Liver (tissue), 9 donors: ENCODE data around the gene WNT2B. TPM values are rescaled to one million over a fixed set of nuclear protein-coding genes. Genes with fewer than 3 reads are reported as not detected.

Source experiments
- DNase-seq: peaks from one replicate; pipeline ENCODE4 v3.0.0-alpha.2; 2017; ENCODE audit warnings: low spot score
- H3K27ac ChIP-seq, 2 donors: one replicate each; pipeline ENCODE4 v1.7.0; 2013; ENCODE audit warnings: inconsistent platforms in 2 of 2, low read length in 2 of 2, control low read depth in 1 of 2, low read depth in 1 of 2, mild to moderate bottlenecking in 1 of 2
- H3K27me3 ChIP-seq, 4 donors: one replicate each; pipeline versions ENCODE4 v1.6.1 to v1.7.0; 2013; ENCODE audit warnings: low read length in 3 of 4, inconsistent platforms in 1 of 4, mild to moderate bottlenecking in 1 of 4, moderate library complexity in 1 of 4; ENCODE audit not compliant: control insufficient read depth in 4 of 4, insufficient read depth in 4 of 4
- H3K36me3 ChIP-seq, 4 donors: one replicate each; pipeline versions ENCODE4 v1.6.1 to v1.7.0; 2013; ENCODE audit warnings: low read length in 3 of 4, mild to moderate bottlenecking in 3 of 4, low read depth in 1 of 4, moderate library complexity in 1 of 4; ENCODE audit not compliant: control insufficient read depth in 4 of 4, insufficient read depth in 3 of 4
- H3K4me1 ChIP-seq, 4 donors: one replicate each; pipeline versions ENCODE4 v1.6.1 to v1.7.0; 2013; ENCODE audit warnings: low read length in 3 of 4, mild to moderate bottlenecking in 3 of 4, moderate library complexity in 1 of 4; ENCODE audit not compliant: control insufficient read depth in 4 of 4, insufficient read depth in 4 of 4
- H3K4me3 ChIP-seq, 3 donors: one replicate each; pipeline versions ENCODE4 v1.6.1 to v1.7.0; 2013; ENCODE audit warnings: low read length in 3 of 3, control low read depth in 1 of 3, low read depth in 1 of 3, mild to moderate bottlenecking in 1 of 3
- H3K9ac ChIP-seq, 2 donors: one replicate each; pipeline ENCODE4 v1.7.0; 2013; ENCODE audit warnings: low read length in 2 of 2, mild to moderate bottlenecking in 2 of 2, moderate library complexity in 2 of 2, control low read depth in 1 of 2, low read depth in 1 of 2
- H3K9me3 ChIP-seq, 4 donors: one replicate each; pipeline versions ENCODE4 v1.6.1 to v1.7.0; 2013; ENCODE audit warnings: low read length in 3 of 4; ENCODE audit not compliant: control insufficient read depth in 4 of 4
- EGR1 ChIP-seq, 2 donors: IDR thresholded peaks; 2 replicates each; pipeline ENCODE4 v1.6.1; 2016 to 2018; ENCODE audit warnings: antibody characterized with exemption in 2 of 2, low read depth in 2 of 2
- FOXA1 ChIP-seq: IDR thresholded peaks from 2 replicates; pipeline ENCODE4 v1.6.1; 2016; ENCODE audit warnings: antibody characterized with exemption
- FOXA2 ChIP-seq: IDR thresholded peaks from 2 replicates; pipeline ENCODE4 v1.6.1; 2016; ENCODE audit warnings: antibody characterized with exemption
- GABPA ChIP-seq, 2 donors: IDR thresholded peaks in 1 of 2; conservative IDR thresholded peaks in 1 of 2; 2 replicates each; pipeline ENCODE4 v1.6.1; 2016; ENCODE audit warnings: antibody characterized with exemption in 2 of 2, mild to moderate bottlenecking in 1 of 2, moderate library complexity in 1 of 2
- HNF4A ChIP-seq, 2 donors: conservative IDR thresholded peaks; 2 replicates each; pipeline ENCODE4 v1.6.1; 2016; ENCODE audit warnings: antibody characterized with exemption in 2 of 2, mild to moderate bottlenecking in 2 of 2
- HNF4G ChIP-seq: IDR thresholded peaks from 2 replicates; pipeline ENCODE4 v1.6.1; 2016; ENCODE audit warnings: antibody characterized with exemption
- JUND ChIP-seq, 2 donors: IDR thresholded peaks; 2 replicates each; pipeline ENCODE4 v1.6.1; 2016; ENCODE audit warnings: antibody characterized with exemption in 2 of 2
- NR2F2 ChIP-seq: IDR thresholded peaks from 2 replicates; pipeline ENCODE4 v1.6.1; 2016; ENCODE audit warnings: antibody characterized with exemption
- RAD21 ChIP-seq, 2 donors: IDR thresholded peaks; 2 replicates each; pipeline ENCODE4 v1.6.1; 2016; ENCODE audit warnings: antibody characterized with exemption in 2 of 2, mild to moderate bottlenecking in 2 of 2
- RXRA ChIP-seq, 2 donors: IDR thresholded peaks; 2 replicates each; pipeline ENCODE4 v1.6.1; 2017 to 2018; ENCODE audit warnings: antibody characterized with exemption in 2 of 2, mild to moderate bottlenecking in 1 of 2
- SP1 ChIP-seq: IDR thresholded peaks from 2 replicates; pipeline ENCODE4 v1.6.1; 2018; ENCODE audit warnings: antibody characterized with exemption, mild to moderate bottlenecking
- TAF1 ChIP-seq: conservative IDR thresholded peaks from 2 replicates; pipeline ENCODE4 v1.6.1; 2016; ENCODE audit warnings: antibody characterized with exemption, mild to moderate bottlenecking
- YY1 ChIP-seq: IDR thresholded peaks from 2 replicates; pipeline ENCODE4 v1.6.1; 2016; ENCODE audit warnings: antibody characterized with exemption, mild to moderate bottlenecking
- WGBS: extraction: QIAGEN DNeasy Blood & Tissue Kit; methylation state at CpG from one replicate; pipeline ENCODE4 v1.1.7; 2013; 5-methylcytosine and 5-hydroxymethylcytosine counted together
- polyA plus RNA-seq, 2 donors: library from polyadenylated mRNA; stranded (reverse) in 1 of 2; unstranded in 1 of 2; fragments of 200-250 nt in 1 of 2; fragments of >200 nt in 1 of 2; fragmentation: Nextera tagmentation in 1 of 2; extraction: Ambion mirVana in 1 of 2; gene quantifications; one replicate each; pipeline versions ENCODE4 v1.2.1 to v1.2.3, GENCODE V29; 2013 to 2015
- total RNA-seq, 2 donors: library from RNA; depleted of rRNA; stranded (reverse); fragments of >200 nt; gene quantifications; one replicate each; pipeline ENCODE4 v1.2.3, GENCODE V29; 2014
- TF ChIP-seq, protein P1 (sequence below): IDR thresholded peaks from 2 replicates; pipeline ENCODE4 v1.6.1; 2016; ENCODE audit warnings: antibody characterized with exemption
- TF ChIP-seq, protein P2 (sequence below): IDR thresholded peaks from 2 replicates; pipeline ENCODE4 v1.6.1; 2016; ENCODE audit warnings: antibody characterized with exemption
- TF ChIP-seq, protein P3 (sequence below): IDR thresholded peaks from 2 replicates; pipeline ENCODE4 v1.6.1; 2016; ENCODE audit warnings: antibody characterized with exemption
- TF ChIP-seq, protein P4 (sequence below): fragments of 150-350 bp; IDR thresholded peaks from 2 replicates; pipeline ENCODE4 v1.5.1; 2017; ENCODE audit warnings: improper control_type of control experiment, low read depth, low read length; ENCODE audit not compliant: missing input control
- TF ChIP-seq, protein P5 (sequence below): IDR thresholded peaks from 2 replicates; pipeline ENCODE4 v1.6.1; 2016; ENCODE audit warnings: antibody characterized with exemption, mild to moderate bottlenecking
- donor health status: healthy.
- donor health status: healthy.
- donor health status: healthy.
- donor health status: healthy.
- donor health status: healthy.

Gene WNT2B
- total and polyA plus RNA-seq, 4 donors: 0.07 to 0.92 (median 0.38) TPM

DNA sequence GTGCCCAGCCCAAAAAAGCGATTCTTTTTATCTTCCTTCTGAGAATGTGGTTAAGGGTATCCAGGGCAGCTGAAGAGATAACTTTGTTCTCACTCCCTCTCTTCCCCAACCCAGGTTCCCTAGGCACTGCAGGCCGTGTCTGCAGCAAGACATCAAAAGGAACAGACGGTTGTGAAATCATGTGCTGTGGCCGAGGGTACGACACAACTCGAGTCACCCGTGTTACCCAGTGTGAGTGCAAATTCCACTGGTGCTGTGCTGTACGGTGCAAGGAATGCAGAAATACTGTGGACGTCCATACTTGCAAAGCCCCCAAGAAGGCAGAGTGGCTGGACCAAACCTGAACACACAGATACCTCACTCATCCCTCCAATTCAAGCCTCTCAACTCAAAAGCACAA is 11.4 kb downstream of the WNT2B start:
- no peak overlapping the region for H3K4me3 ChIP-seq
- no peaks in the 10 kb centered on the region for H3K9me3 ChIP-seq
- DNase-seq: no peak
- H3K36me3 ChIP-seq: peaks cover 0 to 4% (median 2%) of the 10 kb centered on the region in 4 donors
- no peaks in the 10 kb centered on the region for H3K4me1 ChIP-seq
- H3K27ac ChIP-seq: no peak overlapping the region
- no peak for TF ChIP-seq FOXA1
- TF ChIP-seq YY1: no peak
- TF ChIP-seq, protein P1, sequence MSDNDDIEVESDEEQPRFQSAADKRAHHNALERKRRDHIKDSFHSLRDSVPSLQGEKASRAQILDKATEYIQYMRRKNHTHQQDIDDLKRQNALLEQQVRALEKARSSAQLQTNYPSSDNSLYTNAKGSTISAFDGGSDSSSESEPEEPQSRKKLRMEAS: no peak
- TF ChIP-seq FOXA2: no peak
- no peak for TF ChIP-seq RXRA (IDR thresholded peaks at IDR 0.05)
- TF ChIP-seq HNF4A (conservative IDR thresholded peaks at IDR 0.05): no peak
- TF ChIP-seq SP1: no peak
- TF ChIP-seq GABPA (IDR thresholded peaks at IDR 0.05 in 1 of 2, conservative IDR thresholded peaks at IDR 0.05 in 1 of 2): no peak
- TF ChIP-seq EGR1 (IDR thresholded peaks at IDR 0.05; ENCODE audit: low read depth in 2 of 2): no peak
- no peak for TF ChIP-seq TAF1
- TF ChIP-seq, protein P2, sequence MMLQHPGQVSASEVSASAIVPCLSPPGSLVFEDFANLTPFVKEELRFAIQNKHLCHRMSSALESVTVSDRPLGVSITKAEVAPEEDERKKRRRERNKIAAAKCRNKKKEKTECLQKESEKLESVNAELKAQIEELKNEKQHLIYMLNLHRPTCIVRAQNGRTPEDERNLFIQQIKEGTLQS: no peak
- no peak for TF ChIP-seq RAD21 (IDR thresholded peaks at IDR 0.05)
- TF ChIP-seq JUND (IDR thresholded peaks at IDR 0.05): no peak
- no peak for TF ChIP-seq NR2F2
- TF ChIP-seq, protein P3, sequence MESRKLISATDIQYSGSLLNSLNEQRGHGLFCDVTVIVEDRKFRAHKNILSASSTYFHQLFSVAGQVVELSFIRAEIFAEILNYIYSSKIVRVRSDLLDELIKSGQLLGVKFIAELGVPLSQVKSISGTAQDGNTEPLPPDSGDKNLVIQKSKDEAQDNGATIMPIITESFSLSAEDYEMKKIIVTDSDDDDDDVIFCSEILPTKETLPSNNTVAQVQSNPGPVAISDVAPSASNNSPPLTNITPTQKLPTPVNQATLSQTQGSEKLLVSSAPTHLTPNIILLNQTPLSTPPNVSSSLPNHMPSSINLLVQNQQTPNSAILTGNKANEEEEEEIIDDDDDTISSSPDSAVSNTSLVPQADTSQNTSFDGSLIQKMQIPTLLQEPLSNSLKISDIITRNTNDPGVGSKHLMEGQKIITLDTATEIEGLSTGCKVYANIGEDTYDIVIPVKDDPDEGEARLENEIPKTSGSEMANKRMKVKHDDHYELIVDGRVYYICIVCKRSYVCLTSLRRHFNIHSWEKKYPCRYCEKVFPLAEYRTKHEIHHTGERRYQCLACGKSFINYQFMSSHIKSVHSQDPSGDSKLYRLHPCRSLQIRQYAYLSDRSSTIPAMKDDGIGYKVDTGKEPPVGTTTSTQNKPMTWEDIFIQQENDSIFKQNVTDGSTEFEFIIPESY: no peak
- TF ChIP-seq, protein P4, sequence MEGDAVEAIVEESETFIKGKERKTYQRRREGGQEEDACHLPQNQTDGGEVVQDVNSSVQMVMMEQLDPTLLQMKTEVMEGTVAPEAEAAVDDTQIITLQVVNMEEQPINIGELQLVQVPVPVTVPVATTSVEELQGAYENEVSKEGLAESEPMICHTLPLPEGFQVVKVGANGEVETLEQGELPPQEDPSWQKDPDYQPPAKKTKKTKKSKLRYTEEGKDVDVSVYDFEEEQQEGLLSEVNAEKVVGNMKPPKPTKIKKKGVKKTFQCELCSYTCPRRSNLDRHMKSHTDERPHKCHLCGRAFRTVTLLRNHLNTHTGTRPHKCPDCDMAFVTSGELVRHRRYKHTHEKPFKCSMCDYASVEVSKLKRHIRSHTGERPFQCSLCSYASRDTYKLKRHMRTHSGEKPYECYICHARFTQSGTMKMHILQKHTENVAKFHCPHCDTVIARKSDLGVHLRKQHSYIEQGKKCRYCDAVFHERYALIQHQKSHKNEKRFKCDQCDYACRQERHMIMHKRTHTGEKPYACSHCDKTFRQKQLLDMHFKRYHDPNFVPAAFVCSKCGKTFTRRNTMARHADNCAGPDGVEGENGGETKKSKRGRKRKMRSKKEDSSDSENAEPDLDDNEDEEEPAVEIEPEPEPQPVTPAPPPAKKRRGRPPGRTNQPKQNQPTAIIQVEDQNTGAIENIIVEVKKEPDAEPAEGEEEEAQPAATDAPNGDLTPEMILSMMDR: no peak
- TF ChIP-seq HNF4G: no peak
- TF ChIP-seq, protein P5, sequence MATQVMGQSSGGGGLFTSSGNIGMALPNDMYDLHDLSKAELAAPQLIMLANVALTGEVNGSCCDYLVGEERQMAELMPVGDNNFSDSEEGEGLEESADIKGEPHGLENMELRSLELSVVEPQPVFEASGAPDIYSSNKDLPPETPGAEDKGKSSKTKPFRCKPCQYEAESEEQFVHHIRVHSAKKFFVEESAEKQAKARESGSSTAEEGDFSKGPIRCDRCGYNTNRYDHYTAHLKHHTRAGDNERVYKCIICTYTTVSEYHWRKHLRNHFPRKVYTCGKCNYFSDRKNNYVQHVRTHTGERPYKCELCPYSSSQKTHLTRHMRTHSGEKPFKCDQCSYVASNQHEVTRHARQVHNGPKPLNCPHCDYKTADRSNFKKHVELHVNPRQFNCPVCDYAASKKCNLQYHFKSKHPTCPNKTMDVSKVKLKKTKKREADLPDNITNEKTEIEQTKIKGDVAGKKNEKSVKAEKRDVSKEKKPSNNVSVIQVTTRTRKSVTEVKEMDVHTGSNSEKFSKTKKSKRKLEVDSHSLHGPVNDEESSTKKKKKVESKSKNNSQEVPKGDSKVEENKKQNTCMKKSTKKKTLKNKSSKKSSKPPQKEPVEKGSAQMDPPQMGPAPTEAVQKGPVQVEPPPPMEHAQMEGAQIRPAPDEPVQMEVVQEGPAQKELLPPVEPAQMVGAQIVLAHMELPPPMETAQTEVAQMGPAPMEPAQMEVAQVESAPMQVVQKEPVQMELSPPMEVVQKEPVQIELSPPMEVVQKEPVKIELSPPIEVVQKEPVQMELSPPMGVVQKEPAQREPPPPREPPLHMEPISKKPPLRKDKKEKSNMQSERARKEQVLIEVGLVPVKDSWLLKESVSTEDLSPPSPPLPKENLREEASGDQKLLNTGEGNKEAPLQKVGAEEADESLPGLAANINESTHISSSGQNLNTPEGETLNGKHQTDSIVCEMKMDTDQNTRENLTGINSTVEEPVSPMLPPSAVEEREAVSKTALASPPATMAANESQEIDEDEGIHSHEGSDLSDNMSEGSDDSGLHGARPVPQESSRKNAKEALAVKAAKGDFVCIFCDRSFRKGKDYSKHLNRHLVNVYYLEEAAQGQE: no peak
- H3K9ac ChIP-seq: no peak overlapping the region
- 78% methylated on average over 9 of the region's 9 CpGs for WGBS
- no peaks in the 10 kb centered on the region for H3K27me3 ChIP-seq
